Loucy (cell line): ENCODE measurements around the gene CLEC16A.

Experiments
- CTCF ChIP-seq: fragments of 200-600 bp; sonication (generic); conservative IDR thresholded peaks from 2 replicates; pipeline ENCODE4 v1.5.1; 2014; ENCODE audit warnings: mild to moderate bottlenecking, antibody characterized with exemption, low read length
- EZH2phosphoT487 ChIP-seq: fragments of 200-600 bp; IDR thresholded peaks from 2 replicates; pipeline ENCODE4 v1.6.1; 2018; ENCODE audit warnings: antibody characterized with exemption, mild to moderate bottlenecking, moderate library complexity, borderline replicate concordance

GRCh38 chr16:10938321-10938720 lies 6.0 kb upstream of the CLEC16A start:
- TF ChIP-seq CTCF (no peak), EZH2phosphoT487 (no peak)
